GM12878 (cell line): ENCODE results near the gene RAG1. TPM values are rescaled to one million over a fixed set of nuclear protein-coding genes. Genes with fewer than 3 reads are reported as not detected.

ENCODE experiments used
- ATAC-seq: fragments of 200-7000 bp; cut with Tn5 transposase; 3 replicates; pipeline ENCODE4 v1.9.1; 2020; ENCODE audit warnings: mild to moderate bottlenecking, moderate library complexity
- BruUV-seq: library from RNA; stranded (reverse); fragments of 400-500 nt; replicated peaks from 2 replicates; lab custom pipeline; 2021; lab: Mats Ljungman, UMichigan
- CTCF ChIA-PET: fragments of 300-600 bp; sonication (Branson Sonifier 250); formaldehyde crosslinking; extraction: SDS; loops from one replicate; lab custom pipeline; 2021; ENCODE audit warnings: inconsistent platforms; lab: Yijun Ruan, JAX
- POLR2A ChIA-PET: fragments of 350-600 bp; formaldehyde crosslinking; extraction: SDS; loops from one replicate; lab custom pipeline; 2021; ENCODE audit warnings: inconsistent platforms; lab: Charles Lee
- RAD21 ChIA-PET: fragments of 300-600 bp; sonication (Branson Sonifier 250); formaldehyde crosslinking; loops from one replicate; lab custom pipeline; 2023; ENCODE audit warnings: antibody characterized with exemption; ENCODE audit not compliant: unreplicated experiment; lab: Charles Lee
- SMC1A ChIA-PET: fragments of 300-600 bp; sonication (Branson Sonifier 250); formaldehyde crosslinking; loops from one replicate; lab custom pipeline; 2023; ENCODE audit not compliant: unreplicated experiment, uncharacterized antibody; lab: Charles Lee
- DNase-seq: peaks from one replicate; pipeline ENCODE4 v3.0.0-alpha.2; 2011; ENCODE audit warnings: low read depth, low spot score
- FAIRE-seq: peaks from 3 replicates; lab custom pipeline; 2011; peaks lifted over from hg19 to GRCh38; lab: Jason Lieb, UNC
- H2AFZ ChIP-seq: 2 replicates; pipeline ENCODE4 v1.6.0; 2011; ENCODE audit warnings: low read depth, low read length, control low read depth; ENCODE audit not compliant: control insufficient read depth
- H3K27ac ChIP-seq: 2 replicates; pipeline ENCODE4 v1.5.1; 2011; ENCODE audit warnings: control low read depth; ENCODE audit not compliant: control insufficient read depth, insufficient read depth
- H3K27me3 ChIP-seq, 2 experiments: replicated peaks in 1 of 2; 2 replicates each; pipeline versions ENCODE4 v1.6.0 to v1.6.1; 2011; ENCODE audit warnings: low read length in 1 of 2; ENCODE audit not compliant: control insufficient read depth in 2 of 2, insufficient read depth in 2 of 2
- H3K36me3 ChIP-seq, 2 experiments: 2 replicates each; pipeline ENCODE4 v1.5.1; 2011; ENCODE audit warnings: low read length in 1 of 2; ENCODE audit not compliant: control insufficient read depth in 2 of 2, insufficient read depth in 2 of 2
- H3K4me1 ChIP-seq: 2 replicates; pipeline ENCODE4 v1.6.1; 2011; ENCODE audit warnings: mild to moderate bottlenecking, low read length, moderate library complexity, mixed read lengths; ENCODE audit not compliant: control insufficient read depth, insufficient read depth
- H3K4me2 ChIP-seq: 2 replicates; pipeline ENCODE4 v1.6.0; 2011; ENCODE audit warnings: control low read depth; ENCODE audit not compliant: control insufficient read depth, insufficient read depth
- H3K4me3 ChIP-seq: fragments of 200-600 bp; sonication (generic); 2 replicates; pipeline ENCODE4 v1.5.1; 2016
- H3K79me2 ChIP-seq: 2 replicates; pipeline ENCODE4 v1.6.0; 2011; ENCODE audit warnings: low read length; ENCODE audit not compliant: control insufficient read depth, insufficient read depth
- H3K9ac ChIP-seq: 2 replicates; pipeline ENCODE4 v1.8.0; 2011; ENCODE audit warnings: low read length, control low read depth, mixed read lengths; ENCODE audit not compliant: control insufficient read depth, insufficient read depth
- H3K9me3 ChIP-seq: replicated peaks from 3 replicates; pipeline ENCODE4 v1.5.1; 2011; ENCODE audit warnings: mild to moderate bottlenecking, low read length; ENCODE audit not compliant: control insufficient read depth, insufficient read depth
- H4K20me1 ChIP-seq: 2 replicates; pipeline ENCODE4 v1.6.0; 2011; ENCODE audit not compliant: control insufficient read depth, insufficient read depth
- CTCF ChIP-seq, 3 experiments: IDR thresholded peaks in 2 of 3; conservative IDR thresholded peaks in 1 of 3; 2 replicates each; pipeline ENCODE4 v1.5.1; 2011; ENCODE audit warnings: low read depth in 3 of 3, low read length in 3 of 3, mild to moderate bottlenecking in 3 of 3, control low read depth in 2 of 3, moderate library complexity in 2 of 3, inconsistent platforms in 1 of 3, mixed read lengths in 1 of 3; ENCODE audit not compliant: control insufficient read depth in 2 of 3, insufficient read depth in 1 of 3; ENCODE audit errors: extremely low read depth in 1 of 3
- EZH2 ChIP-seq: IDR thresholded peaks from 2 replicates; pipeline ENCODE4 v1.6.1; 2012; ENCODE audit warnings: low read depth, mild to moderate bottlenecking, control low read depth, inconsistent platforms, low read length, borderline replicate concordance; ENCODE audit not compliant: control insufficient read depth
- FOS ChIP-seq: IDR thresholded peaks from 3 replicates; pipeline ENCODE4 v1.6.1; 2011; ENCODE audit warnings: borderline replicate concordance; ENCODE audit not compliant: insufficient read length; ENCODE audit errors: extremely low read depth
- IRF4 ChIP-seq: IDR thresholded peaks from 2 replicates; pipeline ENCODE4 v1.6.1; 2011; ENCODE audit warnings: low read depth, low read length
- MTA3 ChIP-seq: IDR thresholded peaks from 2 replicates; pipeline ENCODE4 v1.6.1; 2012; ENCODE audit warnings: low read length, inconsistent platforms, borderline replicate concordance
- NFYB ChIP-seq: IDR thresholded peaks from 2 replicates; pipeline ENCODE4 v1.6.1; 2011; ENCODE audit warnings: low read depth, mild to moderate bottlenecking, low read length, improper control_type of control experiment, moderate library complexity; ENCODE audit not compliant: insufficient read depth
- POLR2A ChIP-seq: IDR thresholded peaks from 2 replicates; pipeline ENCODE4 v1.6.1; 2011; ENCODE audit warnings: low read depth, mild to moderate bottlenecking, low read length
- RELB ChIP-seq: fragments of 450-650 bp; IDR thresholded peaks from 2 replicates; pipeline ENCODE4 v1.6.1; 2017; ENCODE audit warnings: low read depth, mild to moderate bottlenecking, moderate library complexity
- REST ChIP-seq: IDR thresholded peaks from 2 replicates; pipeline ENCODE4 v1.6.1; 2012; ENCODE audit warnings: mild to moderate bottlenecking, low read depth, low read length
- TCF12 ChIP-seq: IDR thresholded peaks from 2 replicates; pipeline ENCODE4 v1.6.1; 2011; ENCODE audit warnings: low read depth, mild to moderate bottlenecking, low read length
- YY1 ChIP-seq: IDR thresholded peaks from 2 replicates; pipeline ENCODE4 v1.6.1; 2011; ENCODE audit warnings: low read depth, mild to moderate bottlenecking, low read length
- WGBS: methylation state at CpG from one replicate; pipeline ENCODE4 v1.1.6; 2016; ENCODE audit warnings: low lambda C conversion rate; ENCODE audit not compliant: insufficient replicate concordance, insufficient coverage; ENCODE audit errors: missing lambda C conversion rate; 5-methylcytosine and 5-hydroxymethylcytosine counted together
- in situ Hi-C: fragments of 300-500 bp; cut with MboI; formaldehyde crosslinking; loops from 9 replicates; pipeline ENCODE4 v1.14.3; 2018; ENCODE audit warnings: mixed read lengths
- intact Hi-C: fragments of 100-400 bp; cut with micrococcal nuclease; formaldehyde crosslinking; loops from one replicate; pipeline ENCODE4 v1.14.2; 2022; ENCODE audit not compliant: unreplicated experiment
- polyA plus RNA-seq, 11 experiments: library from polyadenylated mRNA; depleted of rRNA in 4 of 11; unstranded in 6 of 11; stranded (reverse) in 5 of 11; fragments of >200 nt; fragmentation: Nextera tagmentation in 4 of 11; fragmentation: Illumina TruSeq in 1 of 11; extraction: Ambion mirVana in 4 of 11; extraction: Trizol in 1 of 11; gene quantifications; 1 replicate in 1 of 11; 2 replicates in 10 of 11; pipeline versions ENCODE4 v1.2.1 to v1.2.3, GENCODE V29; 2011 to 2016; ENCODE audit warnings: inconsistent platforms in 2 of 11, missing spikeins in 2 of 11, low read depth in 1 of 11
- total RNA-seq, 4 experiments: library from RNA; depleted of rRNA in 3 of 4; stranded (reverse); fragments of >200 nt in 3 of 4; fragmentation: Illumina TruSeq in 1 of 4; extraction: Trizol in 1 of 4; gene quantifications; 2 replicates each; pipeline versions ENCODE4 v1.2.1 to v1.2.3, GENCODE V29; 2013 to 2021

Gene RAG1
- total and polyA plus RNA-seq, 10 of the 15 experiments (the other 5 are each of a cell fraction or from before 2014, with no cell fraction given): 0.01 to 0.44 (median 0.05) TPM; not detected in 3

GRCh38 chr11:36617543-36618362, 49.9 kb downstream of the RAG1 start:
- ChIA-PET POLR2A (no interaction called here), RAD21 (no interaction called here), CTCF (interaction anchor here (1.0 kb wide), 1 partner anchor 9 kb away, joined by 3 read pairs; no protein-coding TSS in a partner anchor), SMC1A (interaction anchor here (0.8 to 1.2 kb wide), 3 partner anchors 9 to 12 kb away, joined by 3 read pairs; no protein-coding TSS in a partner anchor)
- Histone ChIP-seq H3K9me3 (no peaks in the 10 kb centered on the region), H3K36me3 (no peaks in the 10 kb centered on the region), H3K4me2 (no peak overlapping the region), H3K79me2 (no peaks in the 10 kb centered on the region), H3K4me3 (no peak overlapping the region), H3K27me3 (peaks cover 0 to 3% of the 10 kb centered on the region in 2 experiments; a peak in 1 of 4 replicates), H2AFZ (no peak overlapping the region), H3K27ac (no peak overlapping the region), H3K4me1 (no peaks in the 10 kb centered on the region), H3K9ac (no peak overlapping the region), H4K20me1 (no peaks in the 10 kb centered on the region)
- TF ChIP-seq MTA3 (no peak), TCF12 (no peak), REST (no peak), FOS (no peak), CTCF (IDR thresholded peaks at IDR 0.05 in 2 of 3, conservative IDR thresholded peaks at IDR 0.05 in 1 of 3; ENCODE audit: control insufficient read depth in 2 of 3, extremely low read depth in 1 of 3, insufficient read depth in 1 of 3, low read depth in 3 of 3, low read length in 3 of 3) (no peak), NFYB (no peak), POLR2A (no peak), IRF4 (no peak), EZH2 (no peak), YY1 (no peak), RELB (no peak)
- ATAC-seq (no peak), FAIRE-seq (no peak), DNase-seq (no peak)
- no TSS peak for BruUV-seq
- WGBS: 50% methylated on average over 6 of the region's 6 CpGs
- intact Hi-C loops (no loop called here), in situ Hi-C loops (no loop called here)
